ENCODE results near the gene BCL7A.

GRCh38 chr12:122093098-122093883 is 71.6 kb downstream of the BCL7A start:
- no peak for TF ChIP-seq POLR2A (IDR thresholded peaks at IDR 0.05)
- TF ChIP-seq CTCF (IDR thresholded peaks at IDR 0.05): no peak
